GM10266 (cell line): ENCODE results near the gene PCDH8.
"Not testable (repeated sequence)": the region's sequence is repeated elsewhere in the genome, so short reads cannot be mapped to it uniquely, and the experiment has no call there.

ENCODE experiments used
- DNase-seq: peaks from one replicate; pipeline ENCODE4 v3.0.0; 2012; ENCODE audit errors: extremely low spot score
- TF ChIP-seq, protein P1 (sequence below): IDR thresholded peaks from 2 replicates; pipeline ENCODE4 v1.5.1; 2012; ENCODE audit warnings: mild to moderate bottlenecking, low read depth; ENCODE audit not compliant: control insufficient read depth, insufficient read depth; ENCODE audit errors: missing control alignments

PCDH8 gene

GRCh38 chr13:52833296-52833875 is 15.1 kb downstream of the PCDH8 start:
- DNase-seq, result no peak
- TF ChIP-seq, protein P1, sequence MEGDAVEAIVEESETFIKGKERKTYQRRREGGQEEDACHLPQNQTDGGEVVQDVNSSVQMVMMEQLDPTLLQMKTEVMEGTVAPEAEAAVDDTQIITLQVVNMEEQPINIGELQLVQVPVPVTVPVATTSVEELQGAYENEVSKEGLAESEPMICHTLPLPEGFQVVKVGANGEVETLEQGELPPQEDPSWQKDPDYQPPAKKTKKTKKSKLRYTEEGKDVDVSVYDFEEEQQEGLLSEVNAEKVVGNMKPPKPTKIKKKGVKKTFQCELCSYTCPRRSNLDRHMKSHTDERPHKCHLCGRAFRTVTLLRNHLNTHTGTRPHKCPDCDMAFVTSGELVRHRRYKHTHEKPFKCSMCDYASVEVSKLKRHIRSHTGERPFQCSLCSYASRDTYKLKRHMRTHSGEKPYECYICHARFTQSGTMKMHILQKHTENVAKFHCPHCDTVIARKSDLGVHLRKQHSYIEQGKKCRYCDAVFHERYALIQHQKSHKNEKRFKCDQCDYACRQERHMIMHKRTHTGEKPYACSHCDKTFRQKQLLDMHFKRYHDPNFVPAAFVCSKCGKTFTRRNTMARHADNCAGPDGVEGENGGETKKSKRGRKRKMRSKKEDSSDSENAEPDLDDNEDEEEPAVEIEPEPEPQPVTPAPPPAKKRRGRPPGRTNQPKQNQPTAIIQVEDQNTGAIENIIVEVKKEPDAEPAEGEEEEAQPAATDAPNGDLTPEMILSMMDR, result no peak

- no peak for DNase-seq
- TF ChIP-seq, protein P1, result no peak
Observed at GRCh38 chr13:52832313-52832712, 16.1 kb downstream of the PCDH8 start.

DNA sequence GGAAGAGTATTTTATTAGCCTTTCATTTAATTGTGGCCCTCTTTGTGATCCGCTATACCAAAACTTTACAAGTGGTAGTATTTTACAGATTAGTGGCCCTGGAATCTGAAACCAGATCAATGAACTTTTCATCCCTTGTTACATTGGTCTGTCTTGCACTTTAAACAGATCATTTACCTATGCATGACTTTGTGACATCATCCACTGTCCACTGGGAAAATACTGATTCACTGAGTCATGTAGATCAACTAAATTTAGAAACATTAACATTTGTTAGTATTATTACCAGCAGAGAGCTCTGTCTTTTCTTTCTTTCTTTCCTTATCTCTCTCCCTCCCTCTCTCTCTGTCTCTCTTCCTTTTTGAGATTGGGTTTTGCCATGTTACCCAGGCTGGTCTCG is 17.5 kb downstream of the PCDH8 start:
- TF ChIP-seq, protein P1, result no peak
- no peak for DNase-seq

DNA sequence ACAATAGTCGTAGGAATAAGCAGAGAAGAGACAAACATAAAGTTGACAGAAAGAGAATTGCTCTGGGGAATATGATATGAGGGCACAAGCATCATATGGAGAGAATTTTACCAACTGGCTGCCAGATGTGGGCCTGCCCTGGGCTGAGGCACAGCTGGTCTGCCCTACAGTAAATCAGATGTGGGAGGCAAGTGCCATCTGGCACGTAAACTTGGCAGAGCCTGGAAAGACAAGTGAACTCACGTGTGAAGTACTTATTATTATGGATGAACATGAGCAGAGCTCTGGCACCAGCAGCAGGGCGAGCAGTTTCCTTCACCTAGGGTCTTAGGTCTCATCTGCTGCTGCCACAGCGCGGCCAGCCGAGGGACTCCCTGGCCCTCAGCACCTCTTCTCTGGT is 20.6 kb downstream of the PCDH8 start:
- TF ChIP-seq, protein P1, result no peak
- no peak for DNase-seq

- not testable (repeated sequence) for DNase-seq
Observed at GRCh38 chr13:52817886-52818285, 30.6 kb downstream of the PCDH8 start.

DNA sequence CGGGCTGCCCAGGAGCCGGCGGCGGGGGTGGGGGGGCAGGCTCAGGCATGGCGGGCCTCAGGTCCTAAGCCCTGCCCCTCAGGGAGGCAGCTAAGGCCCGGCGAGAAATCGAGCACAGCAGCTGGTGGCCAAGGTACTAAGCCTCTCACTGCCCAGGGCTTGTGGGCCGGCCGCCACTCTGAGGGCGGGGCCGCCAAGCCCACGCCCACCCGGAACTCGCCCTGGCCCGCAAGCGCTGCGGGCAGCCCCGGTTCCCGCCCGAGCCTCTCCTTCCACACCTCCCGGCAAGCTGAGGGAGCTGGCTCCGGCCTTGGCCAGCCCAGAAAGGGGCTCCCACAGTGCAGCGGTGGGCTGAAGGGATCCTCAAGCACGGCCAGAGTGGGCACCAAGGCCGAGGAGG is 33.1 kb downstream of the PCDH8 start:
- no peak for DNase-seq
- TF ChIP-seq, protein P1, result no peak

- TF ChIP-seq, protein P1, result no peak
- no peak for DNase-seq
Observed at GRCh38 chr13:52812941-52813340, 35.5 kb downstream of the PCDH8 start.

DNA sequence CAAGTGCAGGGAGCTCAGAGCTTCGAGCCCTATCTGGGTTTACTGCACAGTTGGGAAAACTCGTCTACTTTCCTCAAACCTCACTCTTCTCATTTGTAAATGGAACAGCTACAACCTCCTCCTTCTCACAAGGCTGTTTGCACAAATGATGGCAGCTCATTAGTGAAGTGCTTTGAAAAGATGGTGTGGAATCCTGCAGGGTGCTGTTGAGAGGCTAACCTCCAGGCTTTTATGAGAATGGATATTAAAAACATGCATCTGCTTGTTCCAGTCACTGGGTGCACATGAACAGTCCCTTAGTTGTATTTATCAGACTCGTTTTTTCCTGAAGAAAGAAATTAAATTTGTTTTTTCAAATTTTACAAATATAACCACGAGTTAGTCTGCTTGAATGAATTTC is 36.6 kb downstream of the PCDH8 start:
- TF ChIP-seq, protein P1, result no peak
- DNase-seq, result no peak
